Measurements from ENCODE around the gene UTP25.

DNA sequence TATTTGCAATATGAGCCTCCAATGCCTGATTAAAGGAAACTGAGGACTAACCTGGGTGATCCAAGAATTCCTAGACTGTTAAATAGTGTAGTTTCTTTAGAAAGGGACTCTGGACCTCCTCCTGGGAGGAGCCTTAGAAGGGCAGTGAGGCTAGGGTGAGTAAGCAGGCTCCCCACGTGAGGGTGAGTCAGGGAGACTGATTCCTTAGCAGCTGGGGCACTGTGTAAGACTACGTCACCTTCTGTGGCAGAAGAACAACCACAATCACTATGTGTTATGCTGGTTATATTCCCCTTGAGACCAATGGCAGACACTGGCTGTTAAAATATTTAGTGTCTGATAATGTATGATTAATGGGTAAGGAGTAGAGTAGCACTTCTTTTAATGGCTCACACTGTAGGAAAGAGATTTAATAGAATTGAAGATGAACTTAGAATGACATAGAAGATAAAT, 56.9 kb downstream of the UTP25 start:
- TF ChIP-seq, protein P1, sequence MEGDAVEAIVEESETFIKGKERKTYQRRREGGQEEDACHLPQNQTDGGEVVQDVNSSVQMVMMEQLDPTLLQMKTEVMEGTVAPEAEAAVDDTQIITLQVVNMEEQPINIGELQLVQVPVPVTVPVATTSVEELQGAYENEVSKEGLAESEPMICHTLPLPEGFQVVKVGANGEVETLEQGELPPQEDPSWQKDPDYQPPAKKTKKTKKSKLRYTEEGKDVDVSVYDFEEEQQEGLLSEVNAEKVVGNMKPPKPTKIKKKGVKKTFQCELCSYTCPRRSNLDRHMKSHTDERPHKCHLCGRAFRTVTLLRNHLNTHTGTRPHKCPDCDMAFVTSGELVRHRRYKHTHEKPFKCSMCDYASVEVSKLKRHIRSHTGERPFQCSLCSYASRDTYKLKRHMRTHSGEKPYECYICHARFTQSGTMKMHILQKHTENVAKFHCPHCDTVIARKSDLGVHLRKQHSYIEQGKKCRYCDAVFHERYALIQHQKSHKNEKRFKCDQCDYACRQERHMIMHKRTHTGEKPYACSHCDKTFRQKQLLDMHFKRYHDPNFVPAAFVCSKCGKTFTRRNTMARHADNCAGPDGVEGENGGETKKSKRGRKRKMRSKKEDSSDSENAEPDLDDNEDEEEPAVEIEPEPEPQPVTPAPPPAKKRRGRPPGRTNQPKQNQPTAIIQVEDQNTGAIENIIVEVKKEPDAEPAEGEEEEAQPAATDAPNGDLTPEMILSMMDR (IDR thresholded peaks at IDR 0.05; ENCODE audit: insufficient read depth, low read depth, low read length), result no peak
- no peak for TF ChIP-seq EZH2 (IDR thresholded peaks at IDR 0.05; ENCODE audit: insufficient read depth, low read length)

Measured in astrocyte (in vitro differentiated cells and primary cell).